Pancreas (tissue), 10 donors: ENCODE data around the gene SLC7A4. TPM values are rescaled to one million over a fixed set of nuclear protein-coding genes. Genes with fewer than 3 reads are reported as not detected.
A peak's percentile ranks its signal among the peaks of the same experiment; 100 is the strongest.

ENCODE experiments used
- ATAC-seq, 4 donors: fragments of 200-7000 bp; cut with Tn5 transposase; one replicate each; pipeline versions ENCODE4 v1.8.0 to v1.9.1; 2020; ENCODE audit warnings: mild to moderate bottlenecking in 4 of 4, moderate library complexity in 4 of 4
- DNase-seq, 6 donors: peaks; one replicate each; pipeline ENCODE4 v3.0.0-alpha.2; 2020
- FAIRE-seq: peaks from 2 replicates; lab custom pipeline; 2012; peaks lifted over from hg19 to GRCh38; lab: Jason Lieb, UNC
- H3K27ac ChIP-seq, 4 donors: fragments of 200-600 bp; sonication (generic); 1 replicate in 3 of 4; 2 replicates in 1 of 4; pipeline versions ENCODE4 v1.5.0 to v1.8.0; 2020
- H3K27me3 ChIP-seq, 4 donors: fragments of 200-600 bp; one replicate each; pipeline ENCODE4 v1.8.0; 2021
- H3K36me3 ChIP-seq, 3 donors: fragments of 200-600 bp; sonication (generic) in 1 of 3; one replicate each; pipeline versions ENCODE4 v1.5.0 to v1.8.0; 2020 to 2021
- H3K4me1 ChIP-seq, 3 donors: fragments of 200-600 bp; one replicate each; pipeline ENCODE4 v1.8.0; 2021
- H3K4me3 ChIP-seq, 4 donors: fragments of 200-600 bp; sonication (generic) in 2 of 4; one replicate each; pipeline versions ENCODE4 v1.5.0 to v1.8.0; 2020 to 2021
- H3K9me3 ChIP-seq, 4 donors: fragments of 200-600 bp; one replicate each; pipeline ENCODE4 v1.8.0; 2021
- WGBS, 2 donors: extraction: QIAGEN DNeasy Blood & Tissue Kit; methylation state at CpG; one replicate each; pipeline ENCODE4 v1.1.7; 2013; 5-methylcytosine and 5-hydroxymethylcytosine counted together
- intact Hi-C, 3 donors: fragments of 100-400 bp; cut with DNase I; formaldehyde crosslinking; loops; one replicate each; pipeline versions ENCODE4 v1.11.1 to v1.14.2; 2022
- polyA plus RNA-seq, 2 donors: library from polyadenylated mRNA; stranded (reverse); fragments of 200-250 nt; gene quantifications; one replicate each; pipeline ENCODE4 v1.2.3, GENCODE V29; 2013
- total RNA-seq, 6 donors: library from RNA; stranded (reverse); fragmentation: NEBNext Ultra II Directional in 4 of 6; extraction: Animal tissue kit (Norgen Biotek cat#: 25700) in 4 of 6; gene quantifications; one replicate each; pipeline versions ENCODE4 v1.2.1 to v1.2.4, GENCODE V29; 2021 to 2023
- TF ChIP-seq, protein P1 (sequence below), 4 donors: fragments of 200-600 bp; sonication (generic) in 3 of 4; IDR thresholded peaks; one replicate each; pipeline versions ENCODE4 v1.5.0 to v1.8.0; 2021; ENCODE audit warnings: antibody characterized with exemption in 4 of 4
- donor health status: healthy with polysubstance abuse.
- donor health status: DM: no; HTN: no; CAD: no; lungs with moderate emphysema.
- donor health status: DM: no; HTN: no; CAD: no.
- donor health status: control.
- donor health status: control.
- donor health status: Bipolar disorder and iron deficiency.
- donor health status: DM: yes; HTN: yes; CAD: no.
- donor health status: DM: no; HTN: no; CAD: no.
- donor health status: DM: no; HTN: no; CAD: no.
- donor health status: DM: yes; HTN: yes; CAD: no.

The SLC7A4 gene
- total and polyA plus RNA-seq, 8 donors = 0.09 to 1.4 (median 0.20) TPM; not detected in 1

DNA sequence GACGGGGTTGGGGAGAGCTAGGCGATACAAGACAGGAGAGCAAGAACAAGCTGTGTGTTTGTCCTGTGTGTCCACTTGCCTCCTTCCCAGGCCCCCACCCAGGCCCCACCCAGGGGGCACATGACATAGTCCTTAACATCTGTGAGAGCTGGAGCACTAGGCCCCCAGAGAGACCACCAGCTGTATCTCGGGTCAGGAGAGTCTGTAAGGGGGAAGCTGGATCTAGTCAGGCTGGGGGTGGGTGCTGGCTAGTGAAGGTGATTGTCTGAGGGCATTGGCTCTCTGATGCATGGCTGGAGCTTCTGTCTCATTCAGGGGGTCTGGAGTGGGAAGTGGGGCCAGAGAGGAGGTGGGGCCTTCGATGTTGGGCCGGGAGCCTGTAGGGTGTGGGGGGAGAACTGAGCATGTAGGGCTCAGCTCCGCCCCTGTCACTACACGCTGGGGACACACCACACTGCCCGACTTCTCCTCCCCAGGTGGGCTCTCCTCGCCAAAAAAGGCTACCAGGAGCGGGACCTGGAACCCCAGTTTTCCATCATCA lies 16.8 kb downstream of the SLC7A4 start:
- TF ChIP-seq, protein P1, sequence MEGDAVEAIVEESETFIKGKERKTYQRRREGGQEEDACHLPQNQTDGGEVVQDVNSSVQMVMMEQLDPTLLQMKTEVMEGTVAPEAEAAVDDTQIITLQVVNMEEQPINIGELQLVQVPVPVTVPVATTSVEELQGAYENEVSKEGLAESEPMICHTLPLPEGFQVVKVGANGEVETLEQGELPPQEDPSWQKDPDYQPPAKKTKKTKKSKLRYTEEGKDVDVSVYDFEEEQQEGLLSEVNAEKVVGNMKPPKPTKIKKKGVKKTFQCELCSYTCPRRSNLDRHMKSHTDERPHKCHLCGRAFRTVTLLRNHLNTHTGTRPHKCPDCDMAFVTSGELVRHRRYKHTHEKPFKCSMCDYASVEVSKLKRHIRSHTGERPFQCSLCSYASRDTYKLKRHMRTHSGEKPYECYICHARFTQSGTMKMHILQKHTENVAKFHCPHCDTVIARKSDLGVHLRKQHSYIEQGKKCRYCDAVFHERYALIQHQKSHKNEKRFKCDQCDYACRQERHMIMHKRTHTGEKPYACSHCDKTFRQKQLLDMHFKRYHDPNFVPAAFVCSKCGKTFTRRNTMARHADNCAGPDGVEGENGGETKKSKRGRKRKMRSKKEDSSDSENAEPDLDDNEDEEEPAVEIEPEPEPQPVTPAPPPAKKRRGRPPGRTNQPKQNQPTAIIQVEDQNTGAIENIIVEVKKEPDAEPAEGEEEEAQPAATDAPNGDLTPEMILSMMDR (IDR thresholded peaks at IDR 0.05) = no peak
- FAIRE-seq = no peak
- ATAC-seq = no peak
- intact Hi-C loops = no loop called here
- H3K27ac ChIP-seq = no peak overlapping the region
- no peaks in the 10 kb centered on the region for H3K36me3 ChIP-seq
- H3K9me3 ChIP-seq = no peaks in the 10 kb centered on the region
- peaks cover 0 to 8% (median 0%) of the 10 kb centered on the region in 3 donors for H3K4me1 ChIP-seq
- no peaks in the 10 kb centered on the region for H3K27me3 ChIP-seq
- H3K4me3 ChIP-seq = no peak overlapping the region
- peak in 1 of 6 donors; percentile 49 for DNase-seq
- 50 to 54% methylated on average over 9 to 10 of the region's 10 CpGs for WGBS, 2 donors

DNA sequence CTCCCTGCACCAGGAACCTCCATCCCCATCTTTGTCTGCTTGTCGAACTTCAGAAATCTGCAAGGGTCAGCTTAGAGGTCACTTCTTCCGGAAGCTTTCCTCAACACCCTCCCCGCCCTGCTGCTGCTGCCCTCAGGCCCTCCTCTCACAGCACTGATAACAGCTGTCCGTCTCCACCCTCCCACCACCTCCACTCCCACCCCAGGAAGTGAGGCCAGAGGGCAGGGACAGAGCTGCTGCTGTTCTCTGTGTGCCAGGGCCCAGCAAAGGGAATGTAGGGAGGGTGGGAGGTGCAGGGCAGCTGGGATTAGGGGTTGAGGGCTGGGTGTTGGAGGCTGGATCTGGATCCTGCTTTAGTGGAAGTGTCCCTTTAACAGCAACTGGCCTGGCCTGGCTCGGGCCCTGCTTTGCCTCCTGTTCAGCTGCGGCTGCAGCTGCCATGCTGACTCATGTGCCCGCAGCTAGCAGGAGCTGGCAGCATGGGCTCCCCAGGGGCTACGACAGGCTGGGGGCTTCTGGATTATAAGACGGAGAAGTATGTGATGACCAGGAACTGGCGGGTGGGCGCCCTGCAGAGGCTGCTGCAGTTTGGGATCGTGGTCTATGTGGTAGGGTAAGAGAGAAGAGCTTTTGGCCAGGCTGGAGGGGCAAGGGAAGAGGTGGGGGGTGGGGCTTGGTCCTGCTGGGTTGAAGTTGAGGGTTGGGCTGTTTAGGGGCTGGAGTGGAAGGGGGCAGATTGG lies 17.5 kb downstream of the SLC7A4 start, which contains the start of gene P2RX6:
P2RX6 (plus strand) TSS at position 440 of the 740 bp plus-strand sequence; CDS start at position 450, 10 bp downstream.
- ATAC-seq (peak in 3 of 4 donors; percentile 38 to 51 (median 50)), DNase-seq (peak in 2 of 6 donors; percentile 12 to 54), FAIRE-seq (no peak)
- Histone ChIP-seq H3K27ac (no peak within 1 kb of the TSS), H3K27me3 (no peaks in the 10 kb centered on the region), H3K4me1 (peaks cover 0 to 8% (median 0%) of the 10 kb centered on the region in 3 donors), H3K9me3 (no peaks in the 10 kb centered on the region), H3K4me3 (peak within 1 kb of the TSS in 2 of 4 donors; percentile 2 to 28), H3K36me3 (no peaks in the 10 kb centered on the region)
- WGBS, 2 donors = 26 to 28% methylated on average over 12 of the region's 12 CpGs
- TF ChIP-seq, protein P1 (IDR thresholded peaks at IDR 0.05) = no peak
- intact Hi-C loops = no loop called here

DNA sequence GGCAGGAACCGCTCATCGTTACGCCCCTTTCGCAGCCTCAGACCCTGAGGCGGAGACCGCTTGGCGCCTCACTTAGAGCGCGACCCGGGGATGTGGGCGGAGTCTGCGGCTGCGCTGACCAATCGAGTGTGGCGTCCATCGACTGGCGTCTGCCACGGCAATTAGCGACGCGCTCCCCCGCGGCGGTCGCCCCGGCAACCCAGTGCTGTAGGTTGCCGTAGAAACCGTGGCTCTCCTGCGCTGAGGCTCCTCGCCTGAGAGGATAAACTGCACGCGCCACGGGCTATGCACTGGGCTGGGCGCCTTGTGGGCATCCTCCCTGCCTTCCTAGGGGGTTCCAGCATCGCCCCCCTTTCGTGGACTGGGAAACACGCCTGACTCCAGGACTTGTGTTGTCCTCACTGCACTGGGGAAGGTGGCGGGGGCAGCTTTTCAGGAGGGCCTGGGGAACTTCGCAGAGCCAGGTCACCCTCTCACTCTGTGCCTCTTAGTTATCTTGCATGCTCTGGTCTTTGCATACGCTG lies 18.1 kb downstream of the SLC7A4 start:
- FAIRE-seq (no peak), ATAC-seq (peak; percentile 80 to 93 (median 90)), DNase-seq (peak; percentile 62 to 85 (median 72))
- H3K4me3 ChIP-seq = peak overlapping the region in 2 of 4 donors; percentile 2 to 28
- TF ChIP-seq, protein P1 (IDR thresholded peaks at IDR 0.05) = no peak
- H3K27me3 ChIP-seq = no peaks in the 10 kb centered on the region
- intact Hi-C loops = no loop called here
- no peaks in the 10 kb centered on the region for H3K9me3 ChIP-seq
- H3K4me1 ChIP-seq = peaks cover 0 to 8% (median 0%) of the 10 kb centered on the region in 3 donors
- H3K36me3 ChIP-seq = no peaks in the 10 kb centered on the region
- WGBS, 2 donors = 2 to 3% methylated on average over 40 of the region's 40 CpGs
- H3K27ac ChIP-seq = no peak overlapping the region

DNA sequence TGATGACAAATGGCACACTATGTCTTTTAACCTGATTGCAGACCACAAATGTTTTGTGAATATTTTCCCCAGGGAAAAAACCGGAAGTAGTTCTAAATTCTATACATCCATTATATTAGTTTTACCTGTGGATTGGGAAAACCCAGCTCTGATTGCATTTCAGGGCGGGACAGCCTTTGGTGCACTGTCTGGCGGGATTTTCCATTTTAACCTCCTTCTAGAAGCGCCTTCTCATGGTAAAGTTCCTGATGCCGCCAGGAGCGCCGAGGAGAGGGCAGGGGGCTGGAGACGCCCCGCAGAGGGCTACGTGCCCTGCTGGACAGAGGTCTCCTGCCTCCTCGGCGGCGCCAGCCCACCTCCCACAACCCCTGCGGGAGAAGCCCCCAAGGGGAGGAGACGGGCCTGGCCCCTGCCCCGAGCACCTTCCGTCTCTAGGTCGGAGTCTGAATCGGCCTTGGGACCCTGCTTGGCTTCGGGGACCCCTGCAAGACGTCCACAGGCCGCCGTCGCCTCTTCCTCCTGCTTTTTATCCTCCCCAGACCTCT lies 18.6 kb downstream of the SLC7A4 start:
- TF ChIP-seq, protein P1 (IDR thresholded peaks at IDR 0.05) = no peak
- Histone ChIP-seq H3K4me1 (peaks cover 0 to 8% (median 0%) of the 10 kb centered on the region in 3 donors), H3K4me3 (peak overlapping the region in 2 of 4 donors; percentile 2 to 28), H3K27me3 (no peaks in the 10 kb centered on the region), H3K27ac (no peak overlapping the region), H3K9me3 (no peaks in the 10 kb centered on the region), H3K36me3 (no peaks in the 10 kb centered on the region)
- peak in 1 of 6 donors; percentile 80 for DNase-seq
- intact Hi-C loops = no loop called here
- no peak for FAIRE-seq
- 19 to 22% methylated on average over 23 to 24 of the region's 24 CpGs for WGBS, 2 donors
- peak in 1 of 4 donors; percentile 2 for ATAC-seq
